HUES48 (cell line): ENCODE measurements around the gene GYS1.
"Not testable (repeated sequence)": the region's sequence is repeated elsewhere in the genome, so short reads cannot be mapped to it uniquely, and the experiment has no call there.

Experiments used
- H3K27ac ChIP-seq: one replicate; pipeline ENCODE4 v1.7.0; 2013; ENCODE audit warnings: low read depth, low read length, inconsistent platforms
- H3K27me3 ChIP-seq: 2 replicates; pipeline ENCODE4 v1.6.1; 2013; ENCODE audit warnings: mild to moderate bottlenecking, low read length; ENCODE audit not compliant: control insufficient read depth, insufficient read depth
- H3K36me3 ChIP-seq: 2 replicates; pipeline ENCODE4 v1.6.1; 2013; ENCODE audit warnings: low read length; ENCODE audit not compliant: control insufficient read depth, insufficient read depth
- H3K4me1 ChIP-seq: 2 replicates; pipeline ENCODE4 v1.6.1; 2013; ENCODE audit warnings: mild to moderate bottlenecking, low read length; ENCODE audit not compliant: control insufficient read depth, insufficient read depth
- H3K4me3 ChIP-seq: 2 replicates; pipeline ENCODE4 v1.5.1; 2013; ENCODE audit warnings: mild to moderate bottlenecking, low read depth, low read length
- H3K9ac ChIP-seq: 2 replicates; pipeline ENCODE4 v1.6.1; 2013; ENCODE audit warnings: mild to moderate bottlenecking, low read depth, low read length, moderate library complexity
- H3K9me3 ChIP-seq: 2 replicates; pipeline ENCODE4 v1.6.1; 2013; ENCODE audit warnings: low read length; ENCODE audit not compliant: control insufficient read depth, insufficient read depth

GYS1 gene

DNA sequence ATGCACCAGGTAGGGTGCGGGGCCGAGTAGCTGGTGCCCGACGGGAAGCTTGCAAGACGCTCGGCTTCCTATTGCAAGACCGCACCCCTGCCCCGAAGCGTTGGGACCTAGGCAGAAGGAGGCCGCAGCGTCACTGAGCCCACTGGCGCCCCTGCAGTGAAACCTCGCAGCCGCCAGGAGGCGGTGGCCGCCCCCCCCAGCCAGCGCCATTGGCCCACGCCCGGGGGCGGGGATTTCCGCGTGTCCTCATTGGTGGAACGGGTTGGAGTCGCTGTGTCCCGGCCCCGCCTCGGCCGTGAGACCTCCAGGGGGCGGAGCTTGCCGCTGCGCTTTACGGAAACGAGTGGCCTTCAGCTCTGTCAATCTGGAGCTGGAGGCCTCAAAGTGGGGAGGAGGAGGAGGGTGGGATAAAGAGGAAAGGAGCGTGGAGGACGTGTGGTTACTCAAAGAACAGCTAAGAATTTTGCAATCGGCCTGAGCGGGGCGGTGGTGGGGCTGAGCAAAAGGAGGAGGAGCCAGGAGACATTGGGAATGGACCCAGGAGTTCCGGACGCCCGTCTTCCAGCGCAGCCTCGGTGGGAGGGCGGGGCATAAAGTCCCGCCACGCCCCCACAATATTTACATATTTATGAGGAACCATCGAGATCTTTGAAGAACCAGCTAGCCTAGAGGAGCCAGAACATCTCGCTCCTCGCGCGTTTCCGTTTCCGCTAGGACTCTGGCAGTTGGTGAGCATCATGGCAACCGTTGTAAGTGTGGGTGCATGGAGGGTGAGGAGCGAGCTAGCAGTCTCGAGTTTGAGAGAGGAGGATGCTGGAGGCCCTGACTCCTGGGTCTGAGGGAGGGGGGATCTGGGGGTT lies at the start of gene GYS1, which contains the start of gene RUVBL2:
GYS1 (minus strand) TSS at position 135 of the 860 bp plus-strand sequence. CDS start 197 bp downstream, outside the sequence.
RUVBL2 (plus strand) TSS at position 713 of the 860 bp plus-strand sequence; CDS start at position 738, 25 bp downstream.
- Histone ChIP-seq H3K27me3 (no peaks in the 10 kb centered on the region), H3K9me3 (no peaks in the 10 kb centered on the region), H3K4me3 (peak within 1 kb of the TSS; percentile 81), H3K9ac (peak within 1 kb of the TSS; percentile 58), H3K4me1 (peaks cover 7% of the 10 kb centered on the region; the same call in 1 of the 2 replicates), H3K27ac (peak within 1 kb of the TSS; percentile 85), H3K36me3 (peaks cover 18% of the 10 kb centered on the region)

DNA sequence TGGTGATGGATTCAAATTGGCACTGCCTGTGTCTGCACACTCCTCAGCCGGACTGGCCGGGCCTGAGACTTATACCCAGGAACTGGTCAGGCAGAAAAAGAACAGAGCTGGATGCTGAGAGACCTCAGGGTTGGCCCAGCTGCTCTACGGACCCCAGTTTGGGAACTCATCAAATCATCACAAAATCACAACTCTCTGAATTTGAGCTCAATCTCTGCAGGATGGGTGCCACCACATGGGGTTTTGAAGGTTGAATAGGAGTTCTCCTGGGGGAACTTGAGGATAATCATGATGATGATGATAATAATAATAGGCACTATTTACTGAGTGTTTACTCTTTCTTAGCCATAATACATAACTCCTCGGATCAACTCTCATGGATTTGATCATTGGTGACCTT lies 49.6 kb upstream of the GYS1 start:
- not testable (repeated sequence) for H3K27me3 ChIP-seq, H3K4me3 ChIP-seq, H3K4me1 ChIP-seq, H3K9me3 ChIP-seq, H3K27ac ChIP-seq, H3K9ac ChIP-seq, H3K36me3 ChIP-seq

- Histone ChIP-seq H3K27me3 (no peaks in the 10 kb centered on the region), H3K9me3 (no peaks in the 10 kb centered on the region), H3K27ac (no peak overlapping the region), H3K4me1 (no peaks in the 10 kb centered on the region), H3K4me3 (no peak overlapping the region), H3K9ac (no peak overlapping the region), H3K36me3 (no peaks in the 10 kb centered on the region)
Observed at GRCh38 chr19:49042177-49042576, 49.1 kb upstream of the GYS1 start.

DNA sequence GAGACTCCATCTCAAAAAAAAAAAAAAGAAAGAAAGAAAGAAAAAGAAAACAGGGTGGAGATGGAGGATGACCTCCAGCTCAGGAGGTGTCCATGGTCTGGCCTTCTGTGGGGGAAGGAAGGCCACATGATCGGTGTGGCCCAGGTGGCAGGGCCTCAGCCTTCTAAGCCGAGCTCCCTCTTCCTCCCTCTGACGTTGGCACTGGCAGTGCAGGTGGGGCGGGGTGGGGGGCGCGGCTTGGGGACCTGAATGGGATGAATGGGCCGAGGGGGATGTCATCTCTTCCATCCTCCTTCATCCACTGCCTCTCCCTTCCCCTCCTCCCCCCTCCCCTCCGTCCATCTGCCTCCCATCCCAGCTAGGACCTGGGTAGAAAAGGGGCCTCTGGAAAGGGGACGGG lies 46.6 kb upstream of the GYS1 start:
- H3K27ac ChIP-seq, H3K27me3 ChIP-seq, H3K4me1 ChIP-seq: not testable (repeated sequence)

DNA sequence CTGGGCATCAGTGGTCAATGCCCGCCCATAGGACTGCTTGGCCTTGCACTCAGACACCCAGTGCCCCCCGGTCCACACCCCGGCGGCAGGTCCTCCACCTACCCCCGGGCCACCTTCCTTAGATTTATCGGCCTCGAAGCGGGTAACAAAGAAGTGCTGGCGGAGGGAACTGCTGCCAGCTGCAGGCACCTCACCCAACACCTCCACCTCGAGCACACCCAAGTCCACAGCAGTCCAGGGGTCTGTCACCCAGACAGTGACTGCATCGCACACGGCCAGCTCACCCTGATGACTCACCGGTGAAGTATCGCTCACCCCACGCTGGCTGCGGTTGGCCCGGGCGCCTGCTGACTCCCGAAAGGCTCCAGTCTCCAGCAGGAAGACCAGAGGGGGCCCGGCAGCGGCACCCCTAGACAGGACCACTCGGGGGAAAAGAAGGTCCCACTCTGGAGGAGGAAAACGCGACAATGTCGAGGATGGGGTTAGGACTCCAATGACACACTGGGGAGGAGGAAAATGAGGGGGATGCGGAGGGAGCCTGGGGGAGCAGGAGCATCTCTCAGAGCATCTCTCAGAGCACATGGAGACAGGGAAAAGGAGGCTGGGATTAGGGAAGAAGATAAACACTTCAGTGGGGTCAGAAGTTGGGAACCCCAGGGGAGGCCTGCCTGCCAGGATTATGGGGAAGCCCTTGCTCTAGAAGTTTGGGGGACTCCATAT lies 45.6 kb upstream of the GYS1 start:
- H3K4me3 ChIP-seq, H3K4me1 ChIP-seq, H3K36me3 ChIP-seq, H3K9me3 ChIP-seq, H3K9ac ChIP-seq, H3K27me3 ChIP-seq, H3K27ac ChIP-seq: not testable (repeated sequence)

More for the DNA sequence above, 46.6 kb upstream of the GYS1 start:
- not testable (repeated sequence) for H3K4me3 ChIP-seq, H3K9me3 ChIP-seq, H3K36me3 ChIP-seq, H3K9ac ChIP-seq

GRCh38 chr19:49038111-49038510 lies 45.0 kb upstream of the GYS1 start:
- not testable (repeated sequence) for H3K27ac ChIP-seq, H3K36me3 ChIP-seq, H3K9ac ChIP-seq, H3K4me3 ChIP-seq, H3K27me3 ChIP-seq, H3K9me3 ChIP-seq, H3K4me1 ChIP-seq

- H3K36me3 ChIP-seq, H3K27ac ChIP-seq, H3K4me1 ChIP-seq, H3K9me3 ChIP-seq, H3K4me3 ChIP-seq, H3K27me3 ChIP-seq, H3K9ac ChIP-seq: not testable (repeated sequence)
Observed at GRCh38 chr19:49036815-49037214, 43.7 kb upstream of the GYS1 start, which contains the start of gene CGB1. CGB1 (minus strand) TSS chr19:49036895; CDS start chr19:49036711, 184 bp downstream.

- not testable (repeated sequence) for H3K4me3 ChIP-seq, H3K36me3 ChIP-seq, H3K9me3 ChIP-seq, H3K27me3 ChIP-seq, H3K27ac ChIP-seq, H3K4me1 ChIP-seq, H3K9ac ChIP-seq
Observed at GRCh38 chr19:49031642-49032301, 38.7 kb upstream of the GYS1 start, which contains the start of gene CGB2. CGB2 (plus strand) TSS chr19:49031890; CDS start chr19:49032096, 206 bp downstream.

GRCh38 chr19:49030323-49030722 lies 37.2 kb upstream of the GYS1 start:
- not testable (repeated sequence) for H3K27ac ChIP-seq, H3K36me3 ChIP-seq, H3K27me3 ChIP-seq

GRCh38 chr19:49029749-49030148 lies 36.6 kb upstream of the GYS1 start:
- H3K27me3 ChIP-seq: not testable (repeated sequence)

More at GRCh38 chr19:49030323-49030722, 37.2 kb upstream of the GYS1 start:
- not testable (repeated sequence) for H3K9ac ChIP-seq, H3K4me3 ChIP-seq, H3K9me3 ChIP-seq, H3K4me1 ChIP-seq

More at GRCh38 chr19:49029749-49030148, 36.6 kb upstream of the GYS1 start:
- H3K27ac ChIP-seq, H3K36me3 ChIP-seq, H3K9ac ChIP-seq, H3K4me1 ChIP-seq, H3K9me3 ChIP-seq, H3K4me3 ChIP-seq: not testable (repeated sequence)
